Heart right ventricle (tissue), 16 donors: Measurements from ENCODE around the gene CPA2. TPM values are rescaled to one million over a fixed set of nuclear protein-coding genes. Genes with fewer than 3 reads are reported as not detected.

Experiments used
- ATAC-seq, 8 donors: fragments of 200-7000 bp; cut with Tn5 transposase; one replicate each; pipeline ENCODE4 v1.9.1; 2020; ENCODE audit warnings: mild to moderate bottlenecking in 8 of 8, moderate library complexity in 8 of 8, moderate number of reproducible peaks in 1 of 8
- DNase-seq, 2 donors: peaks; one replicate each; pipeline ENCODE4 v3.0.0-alpha.2; 2020
- H3K27ac ChIP-seq, 10 donors: fragments of 200-600 bp; sonication (generic) in 2 of 10; one replicate each; pipeline versions ENCODE4 v1.5.0 to v1.8.0; 2020 to 2022; ENCODE audit warnings: mild to moderate bottlenecking in 3 of 10
- H3K27me3 ChIP-seq, 7 donors: fragments of 200-600 bp; one replicate each; pipeline ENCODE4 v1.8.0; 2021 to 2022; ENCODE audit warnings: mild to moderate bottlenecking in 2 of 7
- H3K36me3 ChIP-seq, 9 donors: fragments of 200-600 bp; sonication (generic) in 1 of 9; one replicate each; pipeline versions ENCODE4 v1.5.0 to v1.8.0; 2020 to 2022; ENCODE audit warnings: mild to moderate bottlenecking in 2 of 9
- H3K4me1 ChIP-seq, 9 donors: fragments of 200-600 bp; sonication (generic) in 1 of 9; one replicate each; pipeline versions ENCODE4 v1.5.0 to v1.8.0; 2020 to 2022; ENCODE audit warnings: mild to moderate bottlenecking in 4 of 9
- H3K4me3 ChIP-seq, 10 donors: fragments of 200-600 bp; sonication (generic) in 2 of 10; one replicate each; pipeline versions ENCODE4 v1.5.0 to v1.8.0; 2020 to 2022; ENCODE audit warnings: mild to moderate bottlenecking in 7 of 10, moderate library complexity in 2 of 10
- H3K9me3 ChIP-seq, 11 donors: fragments of 200-600 bp in 10 of 11; sonication (generic) in 2 of 11; one replicate each; pipeline versions ENCODE4 v1.5.0 to v1.8.0; 2013 to 2022; ENCODE audit warnings: mild to moderate bottlenecking in 2 of 11, control low read depth in 1 of 11, moderate library complexity in 1 of 11
- WGBS, 2 donors: extraction: QIAGEN DNeasy Blood & Tissue Kit; methylation state at CpG; one replicate each; pipeline ENCODE4 v1.1.7; 2013; ENCODE audit warnings: inconsistent platforms in 1 of 2; 5-methylcytosine and 5-hydroxymethylcytosine counted together
- intact Hi-C, 10 donors: fragments of 100-400 bp; cut with DNase I; formaldehyde crosslinking; loops; one replicate each; pipeline versions ENCODE4 v1.11.1 to v1.14.2; 2022
- polyA plus RNA-seq, 2 donors: library from polyadenylated mRNA; stranded (reverse); fragments of 200-250 nt; gene quantifications; one replicate each; pipeline ENCODE4 v1.2.3, GENCODE V29; 2013
- total RNA-seq, 10 donors: library from RNA; stranded (reverse); fragmentation: NEBNext Ultra II Directional in 3 of 10; extraction: Animal tissue kit (Norgen Biotek cat#: 25700) in 3 of 10; gene quantifications; one replicate each; pipeline versions ENCODE4 v1.2.1 to v1.2.4, GENCODE V29; 2021 to 2023
- TF ChIP-seq, protein P1 (sequence below), 9 donors: fragments of 200-600 bp; sonication (generic) in 2 of 9; IDR thresholded peaks; one replicate each; pipeline versions ENCODE4 v1.5.0 to v1.8.0; 2021 to 2022; ENCODE audit warnings: antibody characterized with exemption in 9 of 9, mild to moderate bottlenecking in 5 of 9, moderate library complexity in 1 of 9
- donor health status: Arrhythmogenic right ventricular cardiomyopathy.
- donor health status: ischemic (EF 13 %, LVEDD 7.1; RV severe dilation, severe dysfunction).
- donor health status: healthy with polysubstance abuse.
- donor health status: DM: no; HTN: yes; CAD: no.
- donor health status: DM: no; HTN: no; CAD: no.
- donor health status: ischemic (EF 25% LVEDD 6.9; RV normal size, moderate dysfunction).
- donor health status: ischemic (EF 25% LVEDD 5.7; RV mildly dilated, moderate dysfunction).
- donor health status: healthy.
- donor health status: DM: yes; HTN: yes; CAD: no.
- donor health status: Ischemic cardiomyopathy.
- donor health status: ischemic (EF 35%, LVEDD 5.7; RV mildly dilated, moderate dysfunction).
- donor health status: nonischemic (EF 11% LVEDD 7.7; RV severe dilation, severe dysfunction).
- donor health status: DM: yes; HTN: yes; CAD: no.
- donor health status: PGD.
- donor health status: ischemic (EF 29% LVEDD 5.4; RV normal size, mild dysfunction).
- donor health status: nonischemic (EF 23%, LVEDD 6.1; RV moderate dilation, normal function).

The CPA2 gene
- total and polyA plus RNA-seq, 12 donors, result 0.23 to 1.1 (median 0.89) TPM; not detected in 4

DNA sequence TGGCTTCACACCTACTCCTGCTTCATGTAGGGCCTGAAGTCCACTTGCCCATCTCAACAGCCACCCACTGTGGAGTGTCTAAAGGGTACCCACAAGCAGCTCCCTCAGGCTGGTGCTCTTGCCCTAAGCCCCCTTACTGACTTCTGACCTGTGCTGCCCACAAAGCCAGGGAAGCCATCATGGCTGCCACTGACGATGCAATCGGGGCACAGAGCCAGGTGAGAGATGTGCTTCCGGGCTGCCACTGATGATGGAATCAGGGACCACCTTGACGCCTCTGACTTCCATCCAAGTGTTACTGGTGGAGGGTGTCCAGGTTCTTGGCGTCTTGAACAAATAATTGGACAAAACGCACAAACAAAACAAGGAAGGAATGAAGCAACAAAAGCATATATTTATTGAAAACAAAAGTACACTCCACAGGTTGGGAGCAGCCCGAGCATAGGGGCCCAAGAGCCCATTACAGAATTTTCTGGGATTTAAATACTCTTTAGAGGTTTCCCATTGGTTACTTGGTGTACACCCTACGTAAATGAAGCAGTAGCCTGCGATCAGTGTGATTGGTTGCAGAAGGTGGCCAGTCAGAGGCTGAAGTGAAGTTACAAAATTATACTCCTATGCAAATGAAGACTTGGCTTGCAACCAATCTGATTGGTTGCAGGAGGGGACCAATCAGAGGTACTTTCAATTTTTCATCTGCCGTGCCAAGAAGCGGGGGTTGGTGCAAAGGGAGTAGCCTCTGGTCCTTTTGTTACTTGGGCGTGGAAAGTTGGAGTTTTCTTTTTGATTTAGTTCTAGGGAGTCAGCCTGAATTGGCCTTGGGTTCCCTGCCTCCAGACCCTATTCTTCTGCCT, 4.5 kb downstream of the CPA2 start:
- Histone ChIP-seq H3K27me3 (peaks cover 0 to 42% (median 18%) of the 10 kb centered on the region in 7 donors), H3K9me3 (no peaks in the 10 kb centered on the region), H3K36me3 (no peaks in the 10 kb centered on the region), H3K27ac (peak overlapping the region in 2 of 10 donors; percentile 37 to 51), H3K4me1 (peaks cover 0 to 25% (median 6%) of the 10 kb centered on the region in 9 donors), H3K4me3 (no peak overlapping the region)
- DNase-seq (no peak), ATAC-seq (no peak)
- intact Hi-C loops, result loop anchor here in 6 of 10 donors (5.0 to 10.0 kb wide), 6 partner anchors 84 to 1114 kb away; partner anchors contain the start of gene MEST (in 3 of the 6)
- TF ChIP-seq, protein P1, sequence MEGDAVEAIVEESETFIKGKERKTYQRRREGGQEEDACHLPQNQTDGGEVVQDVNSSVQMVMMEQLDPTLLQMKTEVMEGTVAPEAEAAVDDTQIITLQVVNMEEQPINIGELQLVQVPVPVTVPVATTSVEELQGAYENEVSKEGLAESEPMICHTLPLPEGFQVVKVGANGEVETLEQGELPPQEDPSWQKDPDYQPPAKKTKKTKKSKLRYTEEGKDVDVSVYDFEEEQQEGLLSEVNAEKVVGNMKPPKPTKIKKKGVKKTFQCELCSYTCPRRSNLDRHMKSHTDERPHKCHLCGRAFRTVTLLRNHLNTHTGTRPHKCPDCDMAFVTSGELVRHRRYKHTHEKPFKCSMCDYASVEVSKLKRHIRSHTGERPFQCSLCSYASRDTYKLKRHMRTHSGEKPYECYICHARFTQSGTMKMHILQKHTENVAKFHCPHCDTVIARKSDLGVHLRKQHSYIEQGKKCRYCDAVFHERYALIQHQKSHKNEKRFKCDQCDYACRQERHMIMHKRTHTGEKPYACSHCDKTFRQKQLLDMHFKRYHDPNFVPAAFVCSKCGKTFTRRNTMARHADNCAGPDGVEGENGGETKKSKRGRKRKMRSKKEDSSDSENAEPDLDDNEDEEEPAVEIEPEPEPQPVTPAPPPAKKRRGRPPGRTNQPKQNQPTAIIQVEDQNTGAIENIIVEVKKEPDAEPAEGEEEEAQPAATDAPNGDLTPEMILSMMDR (IDR thresholded peaks at IDR 0.05), result no peak
- WGBS, 2 donors, result 88 to 93% methylated on average over 12 of the region's 12 CpGs

DNA sequence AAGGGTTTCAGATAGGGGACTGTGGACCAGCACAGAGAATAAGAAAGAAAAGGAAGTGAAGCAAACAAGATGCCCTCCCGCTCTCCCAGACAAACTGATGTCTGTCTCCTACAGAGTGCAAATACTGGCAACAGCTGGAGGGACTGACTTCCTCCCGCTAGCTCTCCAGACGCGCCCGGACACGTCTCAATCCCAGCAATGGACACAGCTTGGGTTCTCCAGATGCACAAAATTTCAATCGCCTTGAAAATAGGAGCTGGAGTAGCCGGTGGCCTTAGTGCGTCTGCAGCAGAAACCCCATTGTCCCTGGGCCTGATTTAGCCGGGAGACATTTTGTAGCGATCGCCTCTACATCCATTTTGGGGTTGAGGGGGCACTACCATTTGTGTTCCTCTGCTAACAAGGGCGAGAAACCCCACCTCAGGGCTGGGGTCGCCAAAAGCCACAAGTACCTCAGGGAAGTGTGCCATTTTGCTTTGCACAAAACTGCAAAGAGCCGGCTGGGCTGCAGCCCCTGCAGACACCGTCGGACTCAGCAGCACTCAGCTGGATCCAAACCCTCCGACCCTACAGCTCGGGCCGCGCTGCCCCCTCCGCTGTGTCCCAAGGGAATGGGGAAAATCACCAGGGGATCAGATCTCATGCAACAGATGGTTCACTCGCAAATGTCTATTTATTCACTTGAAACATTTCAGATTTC, 5.9 kb downstream of the CPA2 start:
- H3K27ac ChIP-seq, result peak overlapping the region in 6 of 10 donors; percentile 25 to 61 (median 38)
- intact Hi-C loops, result loop anchor here in 6 of 10 donors (5.0 to 10.0 kb wide), 6 partner anchors 82 to 1112 kb away; partner anchors contain the start of gene MEST (in 3 of the 6)

DNA sequence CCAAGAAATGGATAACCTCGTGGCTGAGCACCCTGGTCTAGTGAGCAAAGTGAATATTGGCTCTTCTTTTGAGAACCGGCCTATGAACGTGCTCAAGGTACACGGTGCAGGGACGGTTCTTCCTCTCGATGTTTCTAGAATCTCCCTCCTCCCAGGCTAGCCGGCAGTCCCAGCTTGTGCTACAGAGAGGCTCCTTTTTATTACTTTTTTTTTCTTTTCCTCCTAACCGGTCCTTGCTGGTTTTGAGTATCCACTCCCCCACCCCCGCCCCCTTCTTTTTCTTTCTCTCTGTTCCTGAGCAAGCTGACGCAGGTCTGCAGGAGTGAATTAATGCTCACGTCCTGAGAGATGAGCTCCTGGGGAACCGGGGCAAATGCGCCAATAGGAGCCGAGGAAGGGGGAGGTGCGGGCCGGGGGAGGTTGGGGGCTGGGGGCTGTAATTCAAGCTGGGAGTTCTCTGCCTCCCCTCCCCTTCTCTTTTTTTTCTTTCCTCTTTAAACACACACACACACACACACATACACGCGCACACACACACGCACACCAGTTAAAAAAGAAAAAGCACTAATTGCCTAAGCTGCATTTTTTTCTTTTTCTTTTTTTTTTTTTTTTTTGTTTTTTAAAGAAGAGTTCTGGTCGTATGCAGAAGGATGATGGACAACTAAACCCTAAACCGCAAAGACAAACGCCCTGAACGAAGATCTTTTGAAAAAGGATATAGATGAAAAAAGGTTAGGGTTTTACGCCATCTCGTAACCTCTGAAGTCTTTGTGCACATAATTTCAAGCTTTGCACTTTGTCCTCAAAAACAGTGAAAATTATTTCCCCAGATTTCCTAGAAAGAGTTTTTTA, 6.6 kb downstream of the CPA2 start:
- peak overlapping the region in 6 of 10 donors; percentile 29 to 61 (median 42) for H3K27ac ChIP-seq

More for the DNA sequence above, 5.9 kb downstream of the CPA2 start:
- Histone ChIP-seq H3K27me3 (peaks cover 0 to 40% (median 18%) of the 10 kb centered on the region in 7 donors), H3K36me3 (no peaks in the 10 kb centered on the region), H3K9me3 (no peaks in the 10 kb centered on the region), H3K4me3 (peak overlapping the region in 8 of 10 donors; percentile 4 to 46 (median 32)), H3K4me1 (peaks cover 0 to 34% (median 6%) of the 10 kb centered on the region in 9 donors)
- WGBS, 2 donors, result 38 to 50% methylated on average over 23 of the region's 23 CpGs
- no peak for DNase-seq
- TF ChIP-seq, protein P1 (IDR thresholded peaks at IDR 0.05), result no peak
- peak in 6 of 8 donors; percentile 56 to 80 (median 63) for ATAC-seq

More for the DNA sequence above, 6.6 kb downstream of the CPA2 start:
- no peak for DNase-seq
- TF ChIP-seq, protein P1 (IDR thresholded peaks at IDR 0.05), result no peak
- H3K36me3 ChIP-seq, result no peaks in the 10 kb centered on the region
- intact Hi-C loops, result loop anchor here in 6 of 10 donors (5.0 to 10.0 kb wide), 6 partner anchors 81 to 1111 kb away; partner anchors contain the start of gene MEST (in 3 of the 6)
- WGBS, 2 donors, result 19 to 22% methylated on average over 25 of the region's 25 CpGs
- no peaks in the 10 kb centered on the region for H3K9me3 ChIP-seq
- peak in 6 of 8 donors; percentile 15 to 54 (median 32) for ATAC-seq
- peaks cover 0 to 40% (median 8%) of the 10 kb centered on the region in 9 donors for H3K4me1 ChIP-seq
- peaks cover 0 to 40% (median 18%) of the 10 kb centered on the region in 7 donors for H3K27me3 ChIP-seq
- peak overlapping the region in 7 of 10 donors; percentile 10 to 46 (median 32) for H3K4me3 ChIP-seq
